NCI-H1417 (cell line): ENCODE measurements around the gene SMYD3.
"Not testable (repeated sequence)": the region's sequence is repeated elsewhere in the genome, so short reads cannot be mapped to it uniquely, and the experiment has no call there.

Experiments used
- DNase-seq, 3 experiments: peaks; one replicate each; lab custom pipeline; 2025; lab: John Stamatoyannopoulos, UW

SMYD3 gene

GRCh38 chr1:245956225-245956624 is 550.9 kb downstream of the SMYD3 start:
- no peak for DNase-seq

GRCh38 chr1:245953876-245954660 is 553.0 kb downstream of the SMYD3 start:
- no peak for DNase-seq

- DNase-seq = no peak
Observed at GRCh38 chr1:245952383-245953026, 554.6 kb downstream of the SMYD3 start.

GRCh38 chr1:245948786-245949185 is 558.3 kb downstream of the SMYD3 start:
- DNase-seq = no peak

GRCh38 chr1:245946905-245947304 is 560.2 kb downstream of the SMYD3 start:
- no peak for DNase-seq

- DNase-seq = not testable (repeated sequence)
Observed at GRCh38 chr1:245945136-245945535, 561.9 kb downstream of the SMYD3 start.

- DNase-seq = no peak
Observed at GRCh38 chr1:245942856-245943255, 564.2 kb downstream of the SMYD3 start.

- not testable (repeated sequence) for DNase-seq
Observed at GRCh38 chr1:245941771-245942170, 565.3 kb downstream of the SMYD3 start.

GRCh38 chr1:245939756-245940345 is 567.2 kb downstream of the SMYD3 start:
- DNase-seq = no peak

GRCh38 chr1:245938046-245938435 is 569.0 kb downstream of the SMYD3 start:
- DNase-seq = no peak

- DNase-seq = no peak
Observed at GRCh38 chr1:245937316-245938045, 569.6 kb downstream of the SMYD3 start.

- no peak for DNase-seq
Observed at GRCh38 chr1:245934409-245934808, 572.7 kb downstream of the SMYD3 start.

GRCh38 chr1:245933431-245934045 is 573.5 kb downstream of the SMYD3 start:
- no peak for DNase-seq

GRCh38 chr1:245932302-245932972 is 574.6 kb downstream of the SMYD3 start:
- DNase-seq = no peak

GRCh38 chr1:245931450-245931849 is 575.6 kb downstream of the SMYD3 start:
- no peak for DNase-seq

GRCh38 chr1:245929224-245929623 is 577.9 kb downstream of the SMYD3 start:
- no peak for DNase-seq

GRCh38 chr1:245926888-245927287 is 580.2 kb downstream of the SMYD3 start:
- DNase-seq = no peak

- no peak for DNase-seq
Observed at GRCh38 chr1:245923215-245923614, 583.9 kb downstream of the SMYD3 start.

GRCh38 chr1:245921417-245921816 is 585.7 kb downstream of the SMYD3 start:
- no peak for DNase-seq

- no peak for DNase-seq
Observed at GRCh38 chr1:245917403-245917802, 589.7 kb downstream of the SMYD3 start.

GRCh38 chr1:245915841-245916240 is 591.2 kb downstream of the SMYD3 start:
- DNase-seq = no peak
